ENCODE measurements around the gene FHAD1.
"Not testable (repeated sequence)": the region's sequence is repeated elsewhere in the genome, so short reads cannot be mapped to it uniquely, and the experiment has no call there.

The FHAD1 gene

GRCh38 chr1:15424146-15424667, 177.2 kb downstream of the FHAD1 start:
- DNase-seq = no peak

GRCh38 chr1:15424981-15425380, 178.0 kb downstream of the FHAD1 start:
- no peak for DNase-seq

- DNase-seq = no peak
These were observed 178.5 kb downstream of the FHAD1 start for GRCh38 chr1:15425521-15425920.

GRCh38 chr1:15425958-15426357, 178.9 kb downstream of the FHAD1 start:
- no peak for DNase-seq

- peak; percentile 40 to 54 (median 46) for DNase-seq
These were observed 179.7 kb downstream of the FHAD1 start for GRCh38 chr1:15426492-15427279.

GRCh38 chr1:15427280-15427666, 180.2 kb downstream of the FHAD1 start:
- DNase-seq = no peak

- not testable (repeated sequence) for DNase-seq
These were observed 181.2 kb downstream of the FHAD1 start for GRCh38 chr1:15428252-15428651.

- DNase-seq = no peak
These were observed 181.9 kb downstream of the FHAD1 start for GRCh38 chr1:15428815-15429435.

- DNase-seq = peak; percentile 83 to 94 (median 92)
These were observed 182.7 kb downstream of the FHAD1 start for GRCh38 chr1:15429701-15430149.

- peak; percentile 76 to 82 (median 79) for DNase-seq
These were observed 184.0 kb downstream of the FHAD1 start for GRCh38 chr1:15430787-15431570.

- no peak for DNase-seq
These were observed 184.5 kb downstream of the FHAD1 start for GRCh38 chr1:15431571-15431948.

GRCh38 chr1:15432324-15432723, 185.3 kb downstream of the FHAD1 start:
- DNase-seq = no peak

- no peak for DNase-seq
These were observed 186.4 kb downstream of the FHAD1 start for GRCh38 chr1:15433471-15433870.

GRCh38 chr1:15434739-15435138, 187.7 kb downstream of the FHAD1 start:
- DNase-seq = peak; percentile 75 to 86 (median 85)

- DNase-seq = no peak
These were observed 188.4 kb downstream of the FHAD1 start for GRCh38 chr1:15435239-15436077.

GRCh38 chr1:15436881-15437442, 189.9 kb downstream of the FHAD1 start:
- DNase-seq = no peak

- DNase-seq = no peak
These were observed 192.3 kb downstream of the FHAD1 start for GRCh38 chr1:15439325-15439724.

GRCh38 chr1:15440357-15440756, 193.3 kb downstream of the FHAD1 start:
- DNase-seq = no peak

GRCh38 chr1:15441247-15441646, 194.2 kb downstream of the FHAD1 start:
- no peak for DNase-seq

GRCh38 chr1:15442119-15442518, 195.1 kb downstream of the FHAD1 start:
- no peak for DNase-seq

GRCh38 chr1:15442759-15443158, 195.7 kb downstream of the FHAD1 start:
- DNase-seq = no peak

- DNase-seq = no peak
These were observed 196.3 kb downstream of the FHAD1 start for GRCh38 chr1:15443281-15443680.
